HEK293 (cell line): ENCODE measurements around the gene STX18.

Experiments used
- CTCF ChIA-PET: fragments of 350-600 bp; formaldehyde crosslinking; extraction: SDS; loops from one replicate; lab custom pipeline; 2021; ENCODE audit warnings: antibody characterized with exemption; lab: Yijun Ruan, JAX
- POLR2A ChIA-PET: fragments of 300-600 bp; formaldehyde crosslinking; extraction: SDS; loops from one replicate; lab custom pipeline; 2020; ENCODE audit warnings: antibody characterized with exemption, inconsistent platforms; lab: Yijun Ruan, JAX
- H3K27ac ChIP-seq: fragments of 200-500 bp; sonication (Bioruptor generic); 2 replicates; pipeline ENCODE4 v1.5.1; 2014; ENCODE audit warnings: low read depth, low read length, control low read depth, inconsistent platforms; ENCODE audit errors: extremely low read depth
- H3K36me3 ChIP-seq, 2 experiments: fragments of 200-500 bp in 1 of 2; sonication (Bioruptor generic) in 1 of 2; 1 replicate in 1 of 2; 2 replicates in 1 of 2; pipeline ENCODE4 v1.5.1; 2014 to 2017; ENCODE audit warnings: inconsistent platforms in 2 of 2, low read length in 2 of 2; ENCODE audit not compliant: control insufficient read depth in 2 of 2, insufficient read depth in 1 of 2
- H3K4me1 ChIP-seq: fragments of 200-500 bp; sonication (Bioruptor generic); 2 replicates; pipeline ENCODE4 v1.5.1; 2014; ENCODE audit warnings: mild to moderate bottlenecking, low read length, inconsistent platforms; ENCODE audit not compliant: control insufficient read depth, insufficient read depth
- H3K4me3 ChIP-seq: 2 replicates; pipeline ENCODE4 v1.5.1; 2011; ENCODE audit warnings: low read depth, mild to moderate bottlenecking, control low read depth, low read length, moderate library complexity
- H3K9me3 ChIP-seq: fragments of 200-500 bp; sonication (Bioruptor generic); 2 replicates; pipeline ENCODE4 v1.5.1; 2014; ENCODE audit warnings: low read depth, low read length, inconsistent platforms; ENCODE audit not compliant: control insufficient read depth, insufficient read depth
- GLI4 ChIP-seq: fragments of 450-650 bp; formaldehyde crosslinking; IDR thresholded peaks from 2 replicates; pipeline ENCODE4 v1.5.1; 2016; ENCODE audit warnings: missing biosample characterization, missing genetic modification characterization
- REPIN1 ChIP-seq: fragments of 450-650 bp; formaldehyde crosslinking; IDR thresholded peaks from 2 replicates; pipeline ENCODE4 v1.5.1; 2017; ENCODE audit warnings: missing biosample characterization, missing genetic modification characterization, low read depth
- TRIM28 ChIP-seq: IDR thresholded peaks from 2 replicates; pipeline ENCODE4 v1.6.1; 2011; ENCODE audit warnings: low read length, control low read depth, borderline replicate concordance
- ZNF324 ChIP-seq: fragments of 450-650 bp; formaldehyde crosslinking; IDR thresholded peaks from 2 replicates; pipeline ENCODE4 v1.5.1; 2016; ENCODE audit warnings: missing biosample characterization, missing genetic modification characterization
- ZNF37A ChIP-seq: fragments of 450-650 bp; IDR thresholded peaks from 2 replicates; pipeline ENCODE4 v1.5.1; 2018; ENCODE audit warnings: missing biosample characterization, missing genetic modification characterization
- ZNF626 ChIP-seq: fragments of 450-650 bp; sonication (Bioruptor Pico); formaldehyde crosslinking; IDR thresholded peaks from 2 replicates; pipeline ENCODE4 v1.5.1; 2018; ENCODE audit warnings: missing biosample characterization, missing genetic modification characterization, inconsistent platforms
- TF ChIP-seq, protein P1 (sequence below): fragments of 450-650 bp; formaldehyde crosslinking; IDR thresholded peaks from 2 replicates; pipeline ENCODE4 v1.5.1; 2016; ENCODE audit warnings: missing biosample characterization, missing genetic modification characterization
- TF ChIP-seq, protein P2 (sequence below): fragments of 450-650 bp; IDR thresholded peaks from 2 replicates; pipeline ENCODE4 v1.5.1; 2018; ENCODE audit warnings: missing biosample characterization, missing genetic modification characterization
- TF ChIP-seq, protein P3 (sequence below): fragments of 450-650 bp; formaldehyde crosslinking; IDR thresholded peaks from 2 replicates; pipeline ENCODE4 v1.5.1; 2016; ENCODE audit warnings: missing biosample characterization, missing genetic modification characterization, borderline replicate concordance
- TF ChIP-seq, protein P4 (sequence below): fragments of 450-650 bp; formaldehyde crosslinking; IDR thresholded peaks from 2 replicates; pipeline ENCODE4 v1.5.1; 2016; ENCODE audit warnings: missing biosample characterization, missing genetic modification characterization
- TF ChIP-seq, protein P5 (sequence below): fragments of 450-650 bp; formaldehyde crosslinking; IDR thresholded peaks from 2 replicates; pipeline ENCODE4 v1.5.0; 2017; ENCODE audit warnings: missing biosample characterization, missing genetic modification characterization, borderline replicate concordance
- TF ChIP-seq, protein P6 (sequence below): fragments of 450-650 bp; formaldehyde crosslinking; IDR thresholded peaks from 2 replicates; pipeline ENCODE4 v1.5.1; 2017; ENCODE audit warnings: missing biosample characterization, missing genetic modification characterization

STX18 gene

DNA sequence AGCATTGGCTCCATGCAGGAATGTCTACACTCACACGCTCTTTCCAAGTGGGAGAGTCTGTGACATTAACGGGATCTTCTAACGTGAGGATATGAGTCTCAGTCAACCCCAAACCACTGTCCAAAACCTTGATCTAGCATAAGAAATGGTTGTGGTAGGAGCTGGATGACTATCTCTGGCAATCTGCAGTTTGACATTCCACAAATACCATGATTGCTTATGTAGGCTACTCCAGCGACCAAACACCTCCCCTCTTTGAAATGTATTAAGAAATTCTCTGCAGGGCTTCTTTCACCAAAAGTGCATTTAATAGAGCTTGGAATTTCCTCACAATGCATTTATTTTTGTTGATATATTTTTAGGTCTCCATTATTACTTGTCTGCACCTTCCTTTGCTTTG, 14.1 kb upstream of the STX18 start:
- no peak overlapping the region for H3K27ac ChIP-seq
- CTCF ChIA-PET, result no interaction called here
- POLR2A ChIA-PET, result interaction anchor here (0.6 kb wide), 1 partner anchor 81 kb away, joined by 4 read pairs; no protein-coding TSS in a partner anchor

More for the DNA sequence above, 14.1 kb upstream of the STX18 start:
- H3K4me3 ChIP-seq, result no peak overlapping the region
- H3K36me3 ChIP-seq, result peaks cover 0 to 13% of the 10 kb centered on the region in 2 experiments; a peak in 1 of 3 replicates
- TF ChIP-seq, protein P1, sequence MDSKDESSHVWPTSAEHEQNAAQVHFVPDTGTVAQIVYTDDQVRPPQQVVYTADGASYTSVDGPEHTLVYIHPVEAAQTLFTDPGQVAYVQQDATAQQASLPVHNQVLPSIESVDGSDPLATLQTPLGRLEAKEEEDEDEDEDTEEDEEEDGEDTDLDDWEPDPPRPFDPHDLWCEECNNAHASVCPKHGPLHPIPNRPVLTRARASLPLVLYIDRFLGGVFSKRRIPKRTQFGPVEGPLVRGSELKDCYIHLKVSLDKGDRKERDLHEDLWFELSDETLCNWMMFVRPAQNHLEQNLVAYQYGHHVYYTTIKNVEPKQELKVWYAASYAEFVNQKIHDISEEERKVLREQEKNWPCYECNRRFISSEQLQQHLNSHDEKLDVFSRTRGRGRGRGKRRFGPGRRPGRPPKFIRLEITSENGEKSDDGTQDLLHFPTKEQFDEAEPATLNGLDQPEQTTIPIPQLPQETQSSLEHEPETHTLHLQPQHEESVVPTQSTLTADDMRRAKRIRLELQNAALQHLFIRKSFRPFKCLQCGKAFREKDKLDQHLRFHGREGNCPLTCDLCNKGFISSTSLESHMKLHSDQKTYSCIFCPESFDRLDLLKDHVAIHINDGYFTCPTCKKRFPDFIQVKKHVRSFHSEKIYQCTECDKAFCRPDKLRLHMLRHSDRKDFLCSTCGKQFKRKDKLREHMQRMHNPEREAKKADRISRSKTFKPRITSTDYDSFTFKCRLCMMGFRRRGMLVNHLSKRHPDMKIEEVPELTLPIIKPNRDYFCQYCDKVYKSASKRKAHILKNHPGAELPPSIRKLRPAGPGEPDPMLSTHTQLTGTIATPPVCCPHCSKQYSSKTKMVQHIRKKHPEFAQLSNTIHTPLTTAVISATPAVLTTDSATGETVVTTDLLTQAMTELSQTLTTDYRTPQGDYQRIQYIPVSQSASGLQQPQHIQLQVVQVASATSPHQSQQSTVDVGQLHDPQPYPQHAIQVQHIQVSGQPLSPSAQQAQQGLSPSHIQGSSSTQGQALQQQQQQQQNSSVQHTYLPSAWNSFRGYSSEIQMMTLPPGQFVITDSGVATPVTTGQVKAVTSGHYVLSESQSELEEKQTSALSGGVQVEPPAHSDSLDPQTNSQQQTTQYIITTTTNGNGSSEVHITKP (tag by site-specific recombination), result no peak
- TF ChIP-seq ZNF37A (tag by site-specific recombination) (no peak), TRIM28 (no peak), REPIN1 (tag by site-specific recombination) (no peak), GLI4 (tag by site-specific recombination) (no peak), ZNF324 (tag by site-specific recombination) (no peak), ZNF626 (tag by site-specific recombination) (no peak)
- TF ChIP-seq, protein P2, sequence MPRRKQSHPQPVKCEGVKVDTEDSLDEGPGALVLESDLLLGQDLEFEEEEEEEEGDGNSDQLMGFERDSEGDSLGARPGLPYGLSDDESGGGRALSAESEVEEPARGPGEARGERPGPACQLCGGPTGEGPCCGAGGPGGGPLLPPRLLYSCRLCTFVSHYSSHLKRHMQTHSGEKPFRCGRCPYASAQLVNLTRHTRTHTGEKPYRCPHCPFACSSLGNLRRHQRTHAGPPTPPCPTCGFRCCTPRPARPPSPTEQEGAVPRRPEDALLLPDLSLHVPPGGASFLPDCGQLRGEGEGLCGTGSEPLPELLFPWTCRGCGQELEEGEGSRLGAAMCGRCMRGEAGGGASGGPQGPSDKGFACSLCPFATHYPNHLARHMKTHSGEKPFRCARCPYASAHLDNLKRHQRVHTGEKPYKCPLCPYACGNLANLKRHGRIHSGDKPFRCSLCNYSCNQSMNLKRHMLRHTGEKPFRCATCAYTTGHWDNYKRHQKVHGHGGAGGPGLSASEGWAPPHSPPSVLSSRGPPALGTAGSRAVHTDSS (tag by site-specific recombination), result no peak
- TF ChIP-seq, protein P3, sequence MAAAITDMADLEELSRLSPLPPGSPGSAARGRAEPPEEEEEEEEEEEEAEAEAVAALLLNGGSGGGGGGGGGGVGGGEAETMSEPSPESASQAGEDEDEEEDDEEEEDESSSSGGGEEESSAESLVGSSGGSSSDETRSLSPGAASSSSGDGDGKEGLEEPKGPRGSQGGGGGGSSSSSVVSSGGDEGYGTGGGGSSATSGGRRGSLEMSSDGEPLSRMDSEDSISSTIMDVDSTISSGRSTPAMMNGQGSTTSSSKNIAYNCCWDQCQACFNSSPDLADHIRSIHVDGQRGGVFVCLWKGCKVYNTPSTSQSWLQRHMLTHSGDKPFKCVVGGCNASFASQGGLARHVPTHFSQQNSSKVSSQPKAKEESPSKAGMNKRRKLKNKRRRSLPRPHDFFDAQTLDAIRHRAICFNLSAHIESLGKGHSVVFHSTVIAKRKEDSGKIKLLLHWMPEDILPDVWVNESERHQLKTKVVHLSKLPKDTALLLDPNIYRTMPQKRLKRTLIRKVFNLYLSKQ (tag by site-specific recombination), result no peak
- TF ChIP-seq, protein P4, sequence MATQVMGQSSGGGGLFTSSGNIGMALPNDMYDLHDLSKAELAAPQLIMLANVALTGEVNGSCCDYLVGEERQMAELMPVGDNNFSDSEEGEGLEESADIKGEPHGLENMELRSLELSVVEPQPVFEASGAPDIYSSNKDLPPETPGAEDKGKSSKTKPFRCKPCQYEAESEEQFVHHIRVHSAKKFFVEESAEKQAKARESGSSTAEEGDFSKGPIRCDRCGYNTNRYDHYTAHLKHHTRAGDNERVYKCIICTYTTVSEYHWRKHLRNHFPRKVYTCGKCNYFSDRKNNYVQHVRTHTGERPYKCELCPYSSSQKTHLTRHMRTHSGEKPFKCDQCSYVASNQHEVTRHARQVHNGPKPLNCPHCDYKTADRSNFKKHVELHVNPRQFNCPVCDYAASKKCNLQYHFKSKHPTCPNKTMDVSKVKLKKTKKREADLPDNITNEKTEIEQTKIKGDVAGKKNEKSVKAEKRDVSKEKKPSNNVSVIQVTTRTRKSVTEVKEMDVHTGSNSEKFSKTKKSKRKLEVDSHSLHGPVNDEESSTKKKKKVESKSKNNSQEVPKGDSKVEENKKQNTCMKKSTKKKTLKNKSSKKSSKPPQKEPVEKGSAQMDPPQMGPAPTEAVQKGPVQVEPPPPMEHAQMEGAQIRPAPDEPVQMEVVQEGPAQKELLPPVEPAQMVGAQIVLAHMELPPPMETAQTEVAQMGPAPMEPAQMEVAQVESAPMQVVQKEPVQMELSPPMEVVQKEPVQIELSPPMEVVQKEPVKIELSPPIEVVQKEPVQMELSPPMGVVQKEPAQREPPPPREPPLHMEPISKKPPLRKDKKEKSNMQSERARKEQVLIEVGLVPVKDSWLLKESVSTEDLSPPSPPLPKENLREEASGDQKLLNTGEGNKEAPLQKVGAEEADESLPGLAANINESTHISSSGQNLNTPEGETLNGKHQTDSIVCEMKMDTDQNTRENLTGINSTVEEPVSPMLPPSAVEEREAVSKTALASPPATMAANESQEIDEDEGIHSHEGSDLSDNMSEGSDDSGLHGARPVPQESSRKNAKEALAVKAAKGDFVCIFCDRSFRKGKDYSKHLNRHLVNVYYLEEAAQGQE (tag by site-specific recombination), result no peak
- TF ChIP-seq, protein P5, sequence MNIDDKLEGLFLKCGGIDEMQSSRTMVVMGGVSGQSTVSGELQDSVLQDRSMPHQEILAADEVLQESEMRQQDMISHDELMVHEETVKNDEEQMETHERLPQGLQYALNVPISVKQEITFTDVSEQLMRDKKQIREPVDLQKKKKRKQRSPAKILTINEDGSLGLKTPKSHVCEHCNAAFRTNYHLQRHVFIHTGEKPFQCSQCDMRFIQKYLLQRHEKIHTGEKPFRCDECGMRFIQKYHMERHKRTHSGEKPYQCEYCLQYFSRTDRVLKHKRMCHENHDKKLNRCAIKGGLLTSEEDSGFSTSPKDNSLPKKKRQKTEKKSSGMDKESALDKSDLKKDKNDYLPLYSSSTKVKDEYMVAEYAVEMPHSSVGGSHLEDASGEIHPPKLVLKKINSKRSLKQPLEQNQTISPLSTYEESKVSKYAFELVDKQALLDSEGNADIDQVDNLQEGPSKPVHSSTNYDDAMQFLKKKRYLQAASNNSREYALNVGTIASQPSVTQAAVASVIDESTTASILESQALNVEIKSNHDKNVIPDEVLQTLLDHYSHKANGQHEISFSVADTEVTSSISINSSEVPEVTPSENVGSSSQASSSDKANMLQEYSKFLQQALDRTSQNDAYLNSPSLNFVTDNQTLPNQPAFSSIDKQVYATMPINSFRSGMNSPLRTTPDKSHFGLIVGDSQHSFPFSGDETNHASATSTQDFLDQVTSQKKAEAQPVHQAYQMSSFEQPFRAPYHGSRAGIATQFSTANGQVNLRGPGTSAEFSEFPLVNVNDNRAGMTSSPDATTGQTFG (tag by site-specific recombination), result no peak
- TF ChIP-seq, protein P6, sequence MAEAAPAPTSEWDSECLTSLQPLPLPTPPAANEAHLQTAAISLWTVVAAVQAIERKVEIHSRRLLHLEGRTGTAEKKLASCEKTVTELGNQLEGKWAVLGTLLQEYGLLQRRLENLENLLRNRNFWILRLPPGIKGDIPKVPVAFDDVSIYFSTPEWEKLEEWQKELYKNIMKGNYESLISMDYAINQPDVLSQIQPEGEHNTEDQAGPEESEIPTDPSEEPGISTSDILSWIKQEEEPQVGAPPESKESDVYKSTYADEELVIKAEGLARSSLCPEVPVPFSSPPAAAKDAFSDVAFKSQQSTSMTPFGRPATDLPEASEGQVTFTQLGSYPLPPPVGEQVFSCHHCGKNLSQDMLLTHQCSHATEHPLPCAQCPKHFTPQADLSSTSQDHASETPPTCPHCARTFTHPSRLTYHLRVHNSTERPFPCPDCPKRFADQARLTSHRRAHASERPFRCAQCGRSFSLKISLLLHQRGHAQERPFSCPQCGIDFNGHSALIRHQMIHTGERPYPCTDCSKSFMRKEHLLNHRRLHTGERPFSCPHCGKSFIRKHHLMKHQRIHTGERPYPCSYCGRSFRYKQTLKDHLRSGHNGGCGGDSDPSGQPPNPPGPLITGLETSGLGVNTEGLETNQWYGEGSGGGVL (tag by site-specific recombination), result no peak
- no peaks in the 10 kb centered on the region for H3K9me3 ChIP-seq
- no peaks in the 10 kb centered on the region for H3K4me1 ChIP-seq
